Type B pancreatic cell (in vitro differentiated cells): ENCODE measurements around the gene ADCY4. TPM values are rescaled to one million over a fixed set of nuclear protein-coding genes. Genes with fewer than 3 reads are reported as not detected.

Experiments used
- DNase-seq: peaks from one replicate; pipeline ENCODE4 v3.0.0; 2021; ENCODE audit warnings: mixed read lengths; ENCODE audit not compliant: unreplicated experiment; ENCODE audit errors: extremely low spot score
- H3K27ac Mint-ChIP-seq: 2 replicates; pipeline ENCODE4 v1.8.0; 2021; ENCODE audit warnings: mild to moderate bottlenecking, mixed read lengths
- H3K27me3 Mint-ChIP-seq: 2 replicates; pipeline ENCODE4 v1.8.0; 2021; ENCODE audit warnings: mixed read lengths
- H3K36me3 Mint-ChIP-seq: 2 replicates; pipeline ENCODE4 v1.8.0; 2021; ENCODE audit warnings: mixed read lengths
- H3K4me1 Mint-ChIP-seq: one replicate; pipeline ENCODE4 v1.8.0; 2021; ENCODE audit warnings: mixed read lengths; ENCODE audit not compliant: unreplicated experiment
- H3K4me3 Mint-ChIP-seq: 2 replicates; pipeline ENCODE4 v1.8.0; 2021; ENCODE audit warnings: mild to moderate bottlenecking, mixed read lengths
- H3K9me3 Mint-ChIP-seq: 2 replicates; pipeline ENCODE4 v1.8.0; 2021; ENCODE audit warnings: mixed read lengths
- total RNA-seq: library from RNA; stranded (reverse); gene quantifications from 2 replicates; pipeline ENCODE4 v1.2.1, GENCODE V29; 2021; ENCODE audit warnings: low replicate concordance
- TF ChIP-seq, protein P1 (sequence below): fragments of 200-600 bp; sonication (generic); conservative IDR thresholded peaks from 2 replicates; pipeline ENCODE4 v1.5.0; 2021; ENCODE audit warnings: antibody characterized with exemption, mild to moderate bottlenecking

The ADCY4 gene
- total RNA-seq, 1 donor from 2014 or later: 2.5 TPM

DNA sequence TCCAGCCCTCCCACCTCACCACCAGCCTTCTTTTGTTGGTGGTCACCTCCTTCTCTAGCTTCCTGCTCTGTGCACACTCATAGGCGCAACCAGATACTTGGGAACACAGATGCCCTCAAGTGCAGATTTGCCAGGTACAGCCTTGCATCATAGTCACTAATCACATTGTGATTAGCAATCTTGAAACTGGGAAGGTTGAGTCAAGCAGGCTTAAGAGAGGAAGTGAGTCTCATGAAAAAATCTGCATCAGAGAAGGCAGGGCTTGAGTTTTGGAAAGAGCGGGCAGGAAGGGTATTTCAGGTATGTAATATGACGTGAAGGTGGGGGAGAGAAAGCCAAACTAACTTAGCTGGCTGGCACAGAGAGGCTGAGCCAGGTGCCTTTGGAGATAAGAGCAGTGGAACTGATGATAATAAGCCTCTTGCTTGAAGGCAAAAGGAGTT lies 60.7 kb downstream of the ADCY4 start:
- peaks cover 5% of the 10 kb centered on the region for H3K36me3 Mint-ChIP-seq
- H3K4me3 Mint-ChIP-seq: no peak overlapping the region
- H3K4me1 Mint-ChIP-seq: peaks cover 12% of the 10 kb centered on the region
- TF ChIP-seq, protein P1, sequence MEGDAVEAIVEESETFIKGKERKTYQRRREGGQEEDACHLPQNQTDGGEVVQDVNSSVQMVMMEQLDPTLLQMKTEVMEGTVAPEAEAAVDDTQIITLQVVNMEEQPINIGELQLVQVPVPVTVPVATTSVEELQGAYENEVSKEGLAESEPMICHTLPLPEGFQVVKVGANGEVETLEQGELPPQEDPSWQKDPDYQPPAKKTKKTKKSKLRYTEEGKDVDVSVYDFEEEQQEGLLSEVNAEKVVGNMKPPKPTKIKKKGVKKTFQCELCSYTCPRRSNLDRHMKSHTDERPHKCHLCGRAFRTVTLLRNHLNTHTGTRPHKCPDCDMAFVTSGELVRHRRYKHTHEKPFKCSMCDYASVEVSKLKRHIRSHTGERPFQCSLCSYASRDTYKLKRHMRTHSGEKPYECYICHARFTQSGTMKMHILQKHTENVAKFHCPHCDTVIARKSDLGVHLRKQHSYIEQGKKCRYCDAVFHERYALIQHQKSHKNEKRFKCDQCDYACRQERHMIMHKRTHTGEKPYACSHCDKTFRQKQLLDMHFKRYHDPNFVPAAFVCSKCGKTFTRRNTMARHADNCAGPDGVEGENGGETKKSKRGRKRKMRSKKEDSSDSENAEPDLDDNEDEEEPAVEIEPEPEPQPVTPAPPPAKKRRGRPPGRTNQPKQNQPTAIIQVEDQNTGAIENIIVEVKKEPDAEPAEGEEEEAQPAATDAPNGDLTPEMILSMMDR: no peak
- H3K9me3 Mint-ChIP-seq: no peaks in the 10 kb centered on the region
- DNase-seq: no peak
- H3K27me3 Mint-ChIP-seq: no peaks in the 10 kb centered on the region
- H3K27ac Mint-ChIP-seq: peak overlapping the region; percentile 6

DNA sequence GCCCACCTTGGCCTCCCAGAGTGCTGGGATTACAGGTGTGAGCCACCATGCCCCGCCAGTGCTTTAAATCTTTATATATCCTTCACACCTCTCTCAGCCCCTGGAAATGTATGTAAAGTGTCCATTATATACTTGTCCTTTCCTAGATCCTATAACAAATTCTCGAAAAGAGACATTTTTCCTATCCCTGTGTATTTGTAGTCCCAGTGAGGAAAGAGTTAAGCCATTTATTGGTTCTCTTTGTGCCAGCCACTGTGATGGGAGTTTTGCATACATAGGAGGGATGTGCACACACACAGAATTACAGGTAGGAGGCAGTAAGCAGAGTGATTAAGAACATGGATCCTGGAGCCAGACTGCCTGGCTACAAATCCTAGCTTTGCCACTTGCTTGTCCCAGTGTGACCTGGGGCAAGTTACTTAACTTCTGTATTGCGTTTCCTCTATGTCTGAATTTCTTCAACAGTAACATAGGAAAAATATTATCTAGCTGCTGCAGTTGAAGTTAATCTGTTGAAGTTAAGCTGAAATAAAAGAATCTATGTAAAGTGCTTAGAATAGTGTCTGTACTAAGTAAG lies 61.4 kb downstream of the ADCY4 start:
- no peak for DNase-seq
- Mint-ChIP-seq H3K27me3 (no peaks in the 10 kb centered on the region), H3K36me3 (peaks cover 5% of the 10 kb centered on the region), H3K9me3 (no peaks in the 10 kb centered on the region), H3K27ac (peak overlapping the region; percentile 6), H3K4me1 (peaks cover 12% of the 10 kb centered on the region), H3K4me3 (peak overlapping the region; percentile 79)
- TF ChIP-seq, protein P1: no peak

DNA sequence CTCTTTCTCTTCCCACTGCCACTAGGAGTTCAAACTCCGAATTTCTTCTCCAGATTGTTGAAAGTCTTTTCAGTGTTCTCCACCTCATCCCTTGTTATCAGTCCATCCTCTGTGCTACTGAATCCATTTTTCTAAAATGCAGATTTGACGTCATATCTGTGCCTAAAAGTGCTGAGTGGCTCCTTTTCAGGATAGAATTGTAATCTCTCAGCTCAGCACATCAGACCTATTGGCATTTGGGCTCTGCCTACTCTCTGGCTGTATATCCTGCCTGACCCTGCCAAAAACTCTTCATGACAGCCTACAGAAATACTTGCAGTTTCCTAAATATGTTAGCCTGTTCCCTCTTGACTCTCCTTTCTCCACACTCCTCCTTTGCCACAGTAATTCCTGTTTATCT lies 62.4 kb downstream of the ADCY4 start:
- TF ChIP-seq, protein P1: no peak

DNA sequence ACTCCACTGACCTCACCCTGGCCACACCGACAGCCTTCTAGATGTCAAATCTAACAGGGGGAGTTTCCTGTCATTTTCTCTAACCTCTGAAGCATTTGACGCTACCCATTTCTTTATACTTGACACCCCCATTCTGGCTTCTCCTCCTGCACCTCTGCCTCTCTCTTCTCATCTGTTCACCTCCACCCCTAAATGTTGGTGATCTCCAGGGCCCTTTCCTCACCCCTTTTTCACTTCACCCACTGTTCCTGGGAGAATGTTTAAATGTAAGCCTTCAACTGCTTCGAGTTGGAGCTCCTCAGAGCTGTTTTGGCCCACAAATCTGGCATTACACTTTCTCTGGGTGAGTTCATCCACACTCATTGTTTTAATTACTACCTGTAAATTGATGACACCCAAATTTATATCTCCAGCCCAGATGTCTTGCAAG lies 63.0 kb downstream of the ADCY4 start:
- Mint-ChIP-seq H3K27me3 (no peaks in the 10 kb centered on the region), H3K4me1 (peaks cover 12% of the 10 kb centered on the region), H3K4me3 (peak overlapping the region; percentile 94), H3K27ac (peak overlapping the region; percentile 79), H3K36me3 (peaks cover 5% of the 10 kb centered on the region), H3K9me3 (no peaks in the 10 kb centered on the region)
- TF ChIP-seq, protein P1: no peak
- no peak for DNase-seq

More for the DNA sequence above, 62.4 kb downstream of the ADCY4 start:
- Mint-ChIP-seq H3K36me3 (peaks cover 5% of the 10 kb centered on the region), H3K27me3 (no peaks in the 10 kb centered on the region), H3K27ac (peak overlapping the region; percentile 48), H3K9me3 (no peaks in the 10 kb centered on the region), H3K4me1 (peaks cover 12% of the 10 kb centered on the region), H3K4me3 (peak overlapping the region; percentile 94)
- DNase-seq: no peak

DNA sequence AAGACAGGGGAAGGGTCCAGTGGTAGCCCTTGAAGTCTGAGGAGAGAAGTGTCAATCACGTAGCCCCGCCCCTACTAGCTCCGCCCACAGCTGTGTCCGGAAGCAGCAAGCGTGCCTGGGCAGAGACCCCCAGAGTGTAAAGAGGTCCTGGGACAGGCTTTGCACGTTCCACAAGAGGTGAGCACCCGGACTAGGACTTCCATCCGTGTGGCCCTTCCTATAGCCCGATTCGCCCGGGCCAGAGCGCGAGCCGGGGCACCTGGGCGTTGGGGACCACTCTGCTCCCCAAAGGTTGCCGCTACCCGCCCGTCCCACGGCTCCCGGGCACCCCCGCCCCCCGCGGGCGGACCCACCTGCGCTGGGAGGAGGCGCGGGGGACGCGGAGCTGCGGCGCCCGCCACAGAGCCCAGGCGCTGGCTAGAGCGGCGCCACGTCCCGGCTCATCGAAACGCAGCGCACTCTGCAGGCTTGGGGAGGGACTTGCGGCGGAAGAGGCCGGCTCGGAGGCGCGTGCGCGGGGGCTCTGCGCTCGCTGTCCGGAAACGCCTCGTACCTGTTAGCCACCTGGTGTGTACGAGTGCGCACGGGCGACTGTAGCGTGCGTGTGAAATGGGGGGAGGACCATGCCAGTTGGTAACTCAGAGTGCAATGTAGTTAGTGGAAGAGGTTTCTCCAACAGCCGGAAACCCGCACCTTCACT lies 63.6 kb downstream of the ADCY4 start, which contains the start of gene RABGGTA:
Gene RABGGTA, minus strand, starts transcription at position 464 of the 700 bp plus-strand sequence. CDS start 482 bp downstream, outside the sequence.
- DNase-seq: peak; percentile 90
- peaks cover 4% of the 10 kb centered on the region for H3K36me3 Mint-ChIP-seq
- TF ChIP-seq, protein P1: peak; percentile 78
- H3K9me3 Mint-ChIP-seq: no peaks in the 10 kb centered on the region
- H3K27me3 Mint-ChIP-seq: no peaks in the 10 kb centered on the region
- H3K4me1 Mint-ChIP-seq: peaks cover 12% of the 10 kb centered on the region
- peak within 1 kb of the TSS; percentile 94 for H3K4me3 Mint-ChIP-seq
- H3K27ac Mint-ChIP-seq: peak within 1 kb of the TSS; percentile 79
